ENCODE measurements around the gene MAPK11. TPM values are rescaled to one million over a fixed set of nuclear protein-coding genes. Genes with fewer than 3 reads are reported as not detected.

MAPK11 gene
- polyA plus RNA-seq, 1 donor (not counting 4 experiments of a cell fraction or from before 2014, with no cell fraction given), result 4.6 TPM

DNA sequence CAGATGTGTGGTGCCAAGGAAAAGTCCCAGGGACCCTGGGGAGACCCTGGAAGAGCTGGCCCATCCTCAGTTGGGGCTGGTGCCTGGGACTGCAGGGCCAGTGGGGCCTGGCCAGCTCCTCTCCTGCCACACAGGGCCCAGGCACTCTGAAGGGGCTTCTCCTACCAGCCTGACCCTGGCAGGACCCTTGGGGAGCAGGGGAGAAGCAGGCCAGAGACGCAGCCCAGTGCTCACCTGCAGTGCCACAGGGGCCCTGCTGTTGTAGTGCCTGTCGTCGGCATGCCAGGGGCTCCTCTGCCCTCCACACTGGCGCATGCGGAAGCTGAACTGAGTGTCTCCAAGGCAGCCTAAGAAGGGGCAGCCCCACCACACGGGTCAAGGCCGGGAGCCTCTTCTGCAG lies 47.5 kb upstream of the MAPK11 start:
- DNase-seq (ENCODE audit: low read depth, low spot score) (no peak), FAIRE-seq (no peak)
- H3K36me3 ChIP-seq (ENCODE audit: control insufficient read depth in 2 of 2, extremely low read depth in 1 of 2, insufficient read depth in 2 of 2, low read length in 2 of 2), result no peaks in the 10 kb centered on the region

DNA sequence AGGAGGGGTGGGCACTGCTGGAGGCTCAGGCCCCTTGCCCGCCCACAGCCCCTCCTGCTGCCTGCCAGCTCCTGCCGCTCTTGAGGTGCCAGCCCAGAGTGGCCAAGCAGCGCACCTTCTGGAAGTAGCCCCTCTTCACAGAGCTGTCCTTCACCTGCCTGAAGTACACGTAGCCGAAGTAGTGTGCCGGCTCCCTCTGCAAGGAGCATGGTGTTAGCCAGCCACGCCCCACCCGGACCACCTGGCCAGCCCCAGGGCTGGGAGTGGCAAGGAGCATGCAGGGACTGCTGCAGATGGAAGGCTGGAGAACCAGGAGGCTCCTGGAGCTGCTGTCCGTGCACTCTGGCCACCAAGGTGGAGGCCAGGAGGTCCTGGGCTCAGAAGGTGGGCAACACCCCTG lies 47.0 kb upstream of the MAPK11 start:
- Histone ChIP-seq H3K4me2 (ENCODE audit: control insufficient read depth, extremely low read depth, insufficient read depth, low read depth, low read length) (no peak overlapping the region), H3K9me3 (ENCODE audit: control insufficient read depth, low read depth, low read length) (no peaks in the 10 kb centered on the region), H4K20me1 (ENCODE audit: control insufficient read depth, extremely low read depth, insufficient read depth, low read length) (no peaks in the 10 kb centered on the region), H3K4me1 (ENCODE audit: control insufficient read depth, extremely low read depth, insufficient read depth, low read length) (peaks cover 4% of the 10 kb centered on the region), H3K27ac (ENCODE audit: control insufficient read depth, insufficient read depth, low read length) (no peak overlapping the region), H3K4me3 (ENCODE audit: control insufficient read depth in 2 of 3, extremely low read depth in 1 of 3, insufficient read depth in 2 of 3, low read depth in 1 of 3, low read length in 3 of 3) (no peak overlapping the region), H3K9me1 (ENCODE audit: control insufficient read depth, extremely low read depth, insufficient read depth, low read length) (no peaks in the 10 kb centered on the region), H3K79me2 (ENCODE audit: control insufficient read depth, insufficient read depth, low read length) (no peaks in the 10 kb centered on the region), H3K27me3 (ENCODE audit: control insufficient read depth, extremely low read depth, insufficient read depth, low read length) (peaks cover 20% of the 10 kb centered on the region), H2AFZ (ENCODE audit: control insufficient read depth, low read length) (no peak overlapping the region), H3K36me3 (ENCODE audit: control insufficient read depth in 2 of 2, extremely low read depth in 1 of 2, insufficient read depth in 2 of 2, low read length in 2 of 2) (no peaks in the 10 kb centered on the region), H3K9ac (ENCODE audit: control insufficient read depth, extremely low read depth, insufficient read depth, low read length) (no peak overlapping the region)
- TF ChIP-seq EZH2 (IDR thresholded peaks at IDR 0.05; ENCODE audit: low read length), result no peak
- TF ChIP-seq, protein P1, sequence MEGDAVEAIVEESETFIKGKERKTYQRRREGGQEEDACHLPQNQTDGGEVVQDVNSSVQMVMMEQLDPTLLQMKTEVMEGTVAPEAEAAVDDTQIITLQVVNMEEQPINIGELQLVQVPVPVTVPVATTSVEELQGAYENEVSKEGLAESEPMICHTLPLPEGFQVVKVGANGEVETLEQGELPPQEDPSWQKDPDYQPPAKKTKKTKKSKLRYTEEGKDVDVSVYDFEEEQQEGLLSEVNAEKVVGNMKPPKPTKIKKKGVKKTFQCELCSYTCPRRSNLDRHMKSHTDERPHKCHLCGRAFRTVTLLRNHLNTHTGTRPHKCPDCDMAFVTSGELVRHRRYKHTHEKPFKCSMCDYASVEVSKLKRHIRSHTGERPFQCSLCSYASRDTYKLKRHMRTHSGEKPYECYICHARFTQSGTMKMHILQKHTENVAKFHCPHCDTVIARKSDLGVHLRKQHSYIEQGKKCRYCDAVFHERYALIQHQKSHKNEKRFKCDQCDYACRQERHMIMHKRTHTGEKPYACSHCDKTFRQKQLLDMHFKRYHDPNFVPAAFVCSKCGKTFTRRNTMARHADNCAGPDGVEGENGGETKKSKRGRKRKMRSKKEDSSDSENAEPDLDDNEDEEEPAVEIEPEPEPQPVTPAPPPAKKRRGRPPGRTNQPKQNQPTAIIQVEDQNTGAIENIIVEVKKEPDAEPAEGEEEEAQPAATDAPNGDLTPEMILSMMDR (optimal IDR thresholded peaks at IDR 0.05 in 1 of 3, IDR thresholded peaks at IDR 0.05 in 1 of 3, conservative IDR thresholded peaks at IDR 0.05 in 1 of 3; ENCODE audit: extremely low read depth in 1 of 3, insufficient read depth in 2 of 3, low read length in 3 of 3), result no peak
- DNase-seq (ENCODE audit: low read depth, low spot score), result no peak
- dilution Hi-C loops (cut with MboI; ENCODE audit: extremely low pct_ligation_motif_present, low sequenced_read_pairs), result no loop called here
- no peak for FAIRE-seq

More for the DNA sequence above, 47.5 kb upstream of the MAPK11 start:
- no peak overlapping the region for H2AFZ ChIP-seq (ENCODE audit: control insufficient read depth, low read length)
- no peaks in the 10 kb centered on the region for H3K9me3 ChIP-seq (ENCODE audit: control insufficient read depth, low read depth, low read length)
- dilution Hi-C loops (cut with MboI; ENCODE audit: extremely low pct_ligation_motif_present, low sequenced_read_pairs), result no loop called here
- H3K4me3 ChIP-seq (ENCODE audit: control insufficient read depth in 2 of 3, extremely low read depth in 1 of 3, insufficient read depth in 2 of 3, low read depth in 1 of 3, low read length in 3 of 3), result no peak overlapping the region
- no peak overlapping the region for H3K4me2 ChIP-seq (ENCODE audit: control insufficient read depth, extremely low read depth, insufficient read depth, low read depth, low read length)
- peaks cover 4% of the 10 kb centered on the region for H3K4me1 ChIP-seq (ENCODE audit: control insufficient read depth, extremely low read depth, insufficient read depth, low read length)
- H3K27ac ChIP-seq (ENCODE audit: control insufficient read depth, insufficient read depth, low read length), result no peak overlapping the region
- no peaks in the 10 kb centered on the region for H3K9me1 ChIP-seq (ENCODE audit: control insufficient read depth, extremely low read depth, insufficient read depth, low read length)
- no peaks in the 10 kb centered on the region for H3K79me2 ChIP-seq (ENCODE audit: control insufficient read depth, insufficient read depth, low read length)
- TF ChIP-seq EZH2 (IDR thresholded peaks at IDR 0.05; ENCODE audit: low read length), result no peak
- TF ChIP-seq, protein P1 (optimal IDR thresholded peaks at IDR 0.05 in 1 of 3, IDR thresholded peaks at IDR 0.05 in 1 of 3, conservative IDR thresholded peaks at IDR 0.05 in 1 of 3; ENCODE audit: extremely low read depth in 1 of 3, insufficient read depth in 2 of 3, low read length in 3 of 3), result no peak
- H3K9ac ChIP-seq (ENCODE audit: control insufficient read depth, extremely low read depth, insufficient read depth, low read length), result no peak overlapping the region
- H3K27me3 ChIP-seq (ENCODE audit: control insufficient read depth, extremely low read depth, insufficient read depth, low read length), result peaks cover 20% of the 10 kb centered on the region
- no peaks in the 10 kb centered on the region for H4K20me1 ChIP-seq (ENCODE audit: control insufficient read depth, extremely low read depth, insufficient read depth, low read length)

Measured in keratinocyte (primary cell).